ENCODE data around the gene IGF2BP2. TPM values are rescaled to one million over a fixed set of nuclear protein-coding genes. Genes with fewer than 3 reads are reported as not detected.

The IGF2BP2 gene
- total and polyA plus RNA-seq, 11 donors = 5.9 to 21.8 (median 16.8) TPM

- Histone ChIP-seq H3K4me3 (peak overlapping the region; percentile 66 to 84 (median 74)), H3K9me3 (no peaks in the 10 kb centered on the region), H3K36me3 (no peaks in the 10 kb centered on the region), H3K4me1 (peaks cover 0 to 39% (median 7%) of the 10 kb centered on the region in 12 donors), H3K27ac (peak overlapping the region in 11 of 12 donors; percentile 41 to 83 (median 65)), H3K27me3 (peaks cover 0 to 55% (median 9%) of the 10 kb centered on the region in 9 donors)
- peak in 3 of 4 donors; percentile 18 to 40 (median 38) for ATAC-seq
- peak; percentile 14 to 63 (median 30) for DNase-seq
- WGBS, 4 donors = 1% methylated on average over 50 to 89 of the region's 89 CpGs
- TF ChIP-seq, protein P1, sequence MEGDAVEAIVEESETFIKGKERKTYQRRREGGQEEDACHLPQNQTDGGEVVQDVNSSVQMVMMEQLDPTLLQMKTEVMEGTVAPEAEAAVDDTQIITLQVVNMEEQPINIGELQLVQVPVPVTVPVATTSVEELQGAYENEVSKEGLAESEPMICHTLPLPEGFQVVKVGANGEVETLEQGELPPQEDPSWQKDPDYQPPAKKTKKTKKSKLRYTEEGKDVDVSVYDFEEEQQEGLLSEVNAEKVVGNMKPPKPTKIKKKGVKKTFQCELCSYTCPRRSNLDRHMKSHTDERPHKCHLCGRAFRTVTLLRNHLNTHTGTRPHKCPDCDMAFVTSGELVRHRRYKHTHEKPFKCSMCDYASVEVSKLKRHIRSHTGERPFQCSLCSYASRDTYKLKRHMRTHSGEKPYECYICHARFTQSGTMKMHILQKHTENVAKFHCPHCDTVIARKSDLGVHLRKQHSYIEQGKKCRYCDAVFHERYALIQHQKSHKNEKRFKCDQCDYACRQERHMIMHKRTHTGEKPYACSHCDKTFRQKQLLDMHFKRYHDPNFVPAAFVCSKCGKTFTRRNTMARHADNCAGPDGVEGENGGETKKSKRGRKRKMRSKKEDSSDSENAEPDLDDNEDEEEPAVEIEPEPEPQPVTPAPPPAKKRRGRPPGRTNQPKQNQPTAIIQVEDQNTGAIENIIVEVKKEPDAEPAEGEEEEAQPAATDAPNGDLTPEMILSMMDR (IDR thresholded peaks at IDR 0.05) = peak in 1 of 12 donors; percentile 3
- no peak for TF ChIP-seq POLR2A (IDR thresholded peaks at IDR 0.05)
- intact Hi-C loops (cut with DNase I) = loop anchor here in 5 of 10 donors (5.0 to 10.0 kb wide), 4 partner anchors 90 to 113 kb away; partner anchors contain the start of gene TRA2B (in 2 of the 5)
Measured at GRCh38 chr3:185824051-185825005, 514 bp downstream of the IGF2BP2 start.

GRCh38 chr3:185823078-185824044 is 1.5 kb downstream of the IGF2BP2 start:
- H3K4me1 ChIP-seq = peaks cover 0 to 39% (median 7%) of the 10 kb centered on the region in 12 donors
- H3K4me3 ChIP-seq = peak overlapping the region; percentile 66 to 84 (median 74)
- no peak for TF ChIP-seq POLR2A (IDR thresholded peaks at IDR 0.05)
- TF ChIP-seq, protein P1 (IDR thresholded peaks at IDR 0.05) = peak in 1 of 12 donors; percentile 22
- H3K36me3 ChIP-seq = no peaks in the 10 kb centered on the region
- H3K27me3 ChIP-seq = peaks cover 0 to 52% (median 9%) of the 10 kb centered on the region in 9 donors
- H3K9me3 ChIP-seq = no peaks in the 10 kb centered on the region
- ATAC-seq (peak; percentile 27 to 62 (median 60)), DNase-seq (peak; percentile 22 to 76 (median 51))
- WGBS, 4 donors = 0 to 1% (median 1%) methylated on average over 58 to 84 of the region's 84 CpGs
- peak overlapping the region in 10 of 12 donors; percentile 13 to 83 (median 64) for H3K27ac ChIP-seq
- intact Hi-C loops (cut with DNase I) = loop anchor here in 5 of 10 donors (5.0 to 10.0 kb wide), 4 partner anchors 89 to 114 kb away; partner anchors contain the start of gene TRA2B (in 1 of the 5)

GRCh38 chr3:185822221-185823000 is 2.4 kb downstream of the IGF2BP2 start:
- TF ChIP-seq, protein P1 (IDR thresholded peaks at IDR 0.05) = no peak
- TF ChIP-seq POLR2A (IDR thresholded peaks at IDR 0.05) = no peak
- Histone ChIP-seq H3K27me3 (peaks cover 0 to 56% (median 9%) of the 10 kb centered on the region in 9 donors), H3K27ac (peak overlapping the region in 6 of 12 donors; percentile 13 to 83 (median 54)), H3K4me1 (peaks cover 0 to 39% (median 7%) of the 10 kb centered on the region in 12 donors), H3K4me3 (peak overlapping the region; percentile 66 to 84 (median 74)), H3K9me3 (no peaks in the 10 kb centered on the region), H3K36me3 (no peaks in the 10 kb centered on the region)
- WGBS, 4 donors = 30 to 37% (median 35%) methylated on average over 9 of the region's 9 CpGs
- no peak for DNase-seq
- no peak for ATAC-seq
- intact Hi-C loops (cut with DNase I) = loop anchor here in 5 of 10 donors (5.0 to 10.0 kb wide), 4 partner anchors 88 to 115 kb away; partner anchors contain the start of gene TRA2B (in 1 of the 5)
